K562 (cell line): ENCODE results near the gene PPP1R3E. TPM values are rescaled to one million over a fixed set of nuclear protein-coding genes. Genes with fewer than 3 reads are reported as not detected.

Experiments used
- CUX1 ChIP-seq: fragments of 200-800 bp; sonication (Bioruptor generic); IDR thresholded peaks from 2 replicates; pipeline ENCODE4 v1.6.1; 2016; ENCODE audit warnings: missing genetic modification characterization, missing compliant biosample characterization
- HNRNPL ChIP-seq: fragments of 200-400 bp; formaldehyde crosslinking; IDR thresholded peaks from 2 replicates; pipeline ENCODE4 v1.6.1; 2017; ENCODE audit warnings: low read depth, mild to moderate bottlenecking, low read length
- REST ChIP-seq, 2 experiments: fragments of 450-650 bp; formaldehyde crosslinking in 1 of 2; IDR thresholded peaks; 2 replicates each; pipeline versions ENCODE4 v1.4.0 to v1.6.1; 2014 to 2020; ENCODE audit warnings: mild to moderate bottlenecking in 2 of 2, borderline replicate concordance in 1 of 2, low read depth in 1 of 2
- TBP ChIP-seq: optimal IDR thresholded peaks from 2 replicates; pipeline ENCODE3; 2011; ENCODE audit warnings: low read depth, low read length, improper control_type of control experiment
- TEAD4 ChIP-seq, 2 experiments: sonication (generic) in 1 of 2; formaldehyde crosslinking in 1 of 2; IDR thresholded peaks; 2 replicates each; pipeline versions ENCODE4 v1.6.1 to v1.8.0; 2012 to 2022; ENCODE audit warnings: borderline replicate concordance in 1 of 2, inconsistent platforms in 1 of 2, low read length in 1 of 2, mild to moderate bottlenecking in 1 of 2, missing genetic modification reagents in 1 of 2
- ZNF444 ChIP-seq: fragments of 250-450 bp; sonication (Bioruptor Pico); IDR thresholded peaks from 2 replicates; pipeline ENCODE4 v1.4.0; 2020; ENCODE audit warnings: mild to moderate bottlenecking, moderate library complexity
- ZNF592 ChIP-seq: fragments of 450-650 bp; IDR thresholded peaks from 2 replicates; pipeline ENCODE4 v1.6.1; 2017; ENCODE audit warnings: antibody characterized with exemption, mild to moderate bottlenecking
- ZNF717 ChIP-seq: fragments of 250-450 bp; sonication (Bioruptor Pico); IDR thresholded peaks from 2 replicates; pipeline ENCODE4 v1.5.0; 2021
- polyA plus RNA-seq, 8 experiments: library from polyadenylated mRNA; depleted of rRNA in 4 of 8; stranded (reverse) in 5 of 8; unstranded in 3 of 8; fragments of >200 nt; fragmentation: Nextera tagmentation in 2 of 8; fragmentation: Illumina TruSeq in 1 of 8; extraction: Ambion mirVana in 2 of 8; extraction: Trizol in 1 of 8; gene quantifications; 2 replicates each; pipeline versions ENCODE4 v1.2.1 to v1.2.3, GENCODE V29; 2011 to 2014; ENCODE audit warnings: inconsistent platforms in 1 of 8, missing spikeins in 1 of 8
- total RNA-seq, 7 experiments: library from RNA; depleted of rRNA in 6 of 7; stranded (reverse); fragments of >200 nt in 6 of 7; fragmentation: Illumina TruSeq in 2 of 7; extraction: Trizol in 2 of 7; gene quantifications; 2 replicates each; pipeline versions ENCODE4 v1.2.1 to v1.2.3, GENCODE V29; 2011 to 2021; ENCODE audit warnings: low replicate concordance in 1 of 7

The PPP1R3E gene
- total and polyA plus RNA-seq, 9 of the 15 experiments (the other 6 are each of a cell fraction or from before 2014, with no cell fraction given) = 3.2 to 18.4 (median 7.6) TPM

- TF ChIP-seq TBP (peak; percentile 14), HNRNPL (peak; percentile 95; the same call in 1 of the 2 replicates), ZNF592 (no peak), ZNF444 (CRISPR knock-in tag) (no peak), ZNF717 (CRISPR knock-in tag) (no peak), CUX1 (CRISPR knock-in tag) (no peak), TEAD4 (IDR thresholded peaks at IDR 0.05; ENCODE audit: low read length) (no peak), TEAD4 (CRISPR knock-in tag; IDR thresholded peaks at IDR 0.05; ENCODE audit: borderline replicate concordance) (peak; percentile 4; the same call in 1 of the 2 replicates), REST (IDR thresholded peaks at IDR 0.05; ENCODE audit: borderline replicate concordance) (no peak), REST (CRISPR knock-in tag; IDR thresholded peaks at IDR 0.05; ENCODE audit: low read depth) (peak; percentile 16; the same call in 1 of the 2 replicates)
These were observed 730 bp downstream of the PPP1R3E start (continued) for GRCh38 chr14:23301969-23302289.
